DND-41 (cell line): ENCODE results near the gene TMEM91.

Experiments
- ATAC-seq: fragments of 200-7000 bp; cut with Tn5 transposase; 3 replicates; pipeline ENCODE4 v1.9.1; 2021; ENCODE audit warnings: low read depth; ENCODE audit not compliant: insufficient read depth
- DNase-seq: peaks from one replicate; pipeline ENCODE4 v3.0.0-alpha.2; 2020
- H2AFZ ChIP-seq: 2 replicates; pipeline ENCODE4 v1.6.0; 2012; ENCODE audit warnings: low read depth, low read length
- H3K27ac ChIP-seq: 2 replicates; pipeline ENCODE4 v1.5.1; 2012; ENCODE audit warnings: low read length, inconsistent platforms
- H3K27me3 ChIP-seq: fragments of 200-600 bp; sonication (generic); 2 replicates; pipeline ENCODE4 v1.6.0; 2012; ENCODE audit warnings: low read length, mild to moderate bottlenecking, inconsistent platforms; ENCODE audit not compliant: insufficient read depth, poor library complexity
- H3K36me3 ChIP-seq: 2 replicates; pipeline ENCODE4 v1.5.1; 2012; ENCODE audit warnings: low read length, inconsistent platforms; ENCODE audit not compliant: insufficient read depth
- H3K4me1 ChIP-seq: 2 replicates; pipeline ENCODE4 v1.5.1; 2012; ENCODE audit warnings: mild to moderate bottlenecking, low read length; ENCODE audit not compliant: insufficient read depth
- H3K4me2 ChIP-seq: 2 replicates; pipeline ENCODE4 v1.6.0; 2012; ENCODE audit warnings: mild to moderate bottlenecking, moderate library complexity, low read length, inconsistent platforms; ENCODE audit not compliant: insufficient read depth
- H3K4me3 ChIP-seq, 2 experiments: fragments of 200-600 bp in 1 of 2; shearing (Covaris generic) in 1 of 2; 2 replicates each; pipeline ENCODE4 v1.5.1; 2012 to 2016; ENCODE audit warnings: inconsistent platforms in 2 of 2, low read length in 2 of 2, mild to moderate bottlenecking in 2 of 2, low read depth in 1 of 2, moderate library complexity in 1 of 2
- H3K79me2 ChIP-seq: 2 replicates; pipeline ENCODE4 v1.6.0; 2012; ENCODE audit warnings: low read length, inconsistent platforms; ENCODE audit not compliant: insufficient read depth
- H3K9ac ChIP-seq: 2 replicates; pipeline ENCODE4 v1.6.0; 2012; ENCODE audit warnings: low read depth, mild to moderate bottlenecking, inconsistent platforms, low read length, moderate library complexity
- H3K9me3 ChIP-seq: 2 replicates; pipeline ENCODE4 v1.5.1; 2012; ENCODE audit warnings: low read length, moderate library complexity, mild to moderate bottlenecking, inconsistent platforms; ENCODE audit not compliant: insufficient read depth, severe bottlenecking
- H4K20me1 ChIP-seq: 2 replicates; pipeline ENCODE4 v1.6.0; 2012; ENCODE audit warnings: low read length; ENCODE audit not compliant: insufficient read depth
- EZH2 ChIP-seq: IDR thresholded peaks from 3 replicates; pipeline ENCODE4 v1.6.1; 2012; ENCODE audit warnings: borderline replicate concordance, low read depth, mild to moderate bottlenecking, moderate library complexity, low read length, inconsistent platforms; ENCODE audit not compliant: severe bottlenecking
- TF ChIP-seq, protein P1 (sequence below): IDR thresholded peaks from 2 replicates; pipeline ENCODE4 v1.5.1; 2012; ENCODE audit warnings: borderline replicate concordance, low read length, moderate library complexity, mild to moderate bottlenecking; ENCODE audit not compliant: poor library complexity, severe bottlenecking; ENCODE audit errors: extremely low read depth

Gene TMEM91

DNA sequence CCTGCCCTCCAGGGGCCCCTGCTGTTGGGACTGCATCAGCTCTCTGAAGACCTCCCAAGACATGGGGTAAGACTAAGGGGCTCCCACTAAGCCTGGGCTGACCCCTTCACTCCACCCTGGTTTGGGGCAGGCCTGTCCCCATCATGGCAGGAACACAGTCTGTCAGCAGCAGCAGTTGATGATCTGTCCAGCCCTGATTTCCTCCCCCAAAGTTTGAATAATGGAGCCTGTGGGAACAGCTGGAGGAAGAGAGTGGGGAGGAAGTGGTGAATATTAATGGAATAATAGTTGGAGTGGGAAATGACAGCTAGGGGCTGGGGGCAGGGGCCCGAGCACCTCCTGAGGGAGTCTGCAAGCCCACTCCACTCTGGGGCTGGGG is 52.1 kb downstream of the TMEM91 start:
- H3K79me2 ChIP-seq, result no peaks in the 10 kb centered on the region
- H3K4me3 ChIP-seq, result no peak overlapping the region
- H3K4me2 ChIP-seq, result no peak overlapping the region
- no peak overlapping the region for H3K27ac ChIP-seq
- TF ChIP-seq EZH2, result no peak
- TF ChIP-seq, protein P1, sequence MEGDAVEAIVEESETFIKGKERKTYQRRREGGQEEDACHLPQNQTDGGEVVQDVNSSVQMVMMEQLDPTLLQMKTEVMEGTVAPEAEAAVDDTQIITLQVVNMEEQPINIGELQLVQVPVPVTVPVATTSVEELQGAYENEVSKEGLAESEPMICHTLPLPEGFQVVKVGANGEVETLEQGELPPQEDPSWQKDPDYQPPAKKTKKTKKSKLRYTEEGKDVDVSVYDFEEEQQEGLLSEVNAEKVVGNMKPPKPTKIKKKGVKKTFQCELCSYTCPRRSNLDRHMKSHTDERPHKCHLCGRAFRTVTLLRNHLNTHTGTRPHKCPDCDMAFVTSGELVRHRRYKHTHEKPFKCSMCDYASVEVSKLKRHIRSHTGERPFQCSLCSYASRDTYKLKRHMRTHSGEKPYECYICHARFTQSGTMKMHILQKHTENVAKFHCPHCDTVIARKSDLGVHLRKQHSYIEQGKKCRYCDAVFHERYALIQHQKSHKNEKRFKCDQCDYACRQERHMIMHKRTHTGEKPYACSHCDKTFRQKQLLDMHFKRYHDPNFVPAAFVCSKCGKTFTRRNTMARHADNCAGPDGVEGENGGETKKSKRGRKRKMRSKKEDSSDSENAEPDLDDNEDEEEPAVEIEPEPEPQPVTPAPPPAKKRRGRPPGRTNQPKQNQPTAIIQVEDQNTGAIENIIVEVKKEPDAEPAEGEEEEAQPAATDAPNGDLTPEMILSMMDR, result no peak
- DNase-seq (no peak), ATAC-seq (no peak)
- peaks cover 4% of the 10 kb centered on the region; the same call in 1 of the 2 replicates for H4K20me1 ChIP-seq
- H3K27me3 ChIP-seq, result no peaks in the 10 kb centered on the region
- H3K4me1 ChIP-seq, result no peaks in the 10 kb centered on the region
- peaks cover 53% of the 10 kb centered on the region for H3K36me3 ChIP-seq
- H2AFZ ChIP-seq, result no peak overlapping the region
- no peaks in the 10 kb centered on the region for H3K9me3 ChIP-seq
- no peak overlapping the region for H3K9ac ChIP-seq

DNA sequence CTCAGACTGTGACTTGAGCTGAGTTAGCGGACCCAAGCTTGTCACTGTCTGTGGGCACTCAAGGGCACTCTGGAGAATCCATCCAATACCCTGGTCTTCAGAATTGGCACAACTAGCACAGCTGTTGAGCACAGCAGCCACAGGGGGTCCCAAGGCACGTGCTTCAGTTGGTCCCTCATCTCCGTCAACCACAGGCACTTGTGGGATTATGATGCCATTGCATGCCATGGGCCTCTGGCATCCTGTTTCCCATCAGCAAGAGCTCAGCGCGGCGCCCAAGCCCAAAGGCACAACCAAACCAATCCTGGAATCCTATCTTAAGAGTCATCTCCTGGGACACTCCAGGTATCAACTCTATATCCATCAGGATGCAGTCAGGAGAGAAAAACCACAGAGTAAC is 54.6 kb downstream of the TMEM91 start:
- no peaks in the 10 kb centered on the region for H3K4me1 ChIP-seq
- no peak for DNase-seq

DNA sequence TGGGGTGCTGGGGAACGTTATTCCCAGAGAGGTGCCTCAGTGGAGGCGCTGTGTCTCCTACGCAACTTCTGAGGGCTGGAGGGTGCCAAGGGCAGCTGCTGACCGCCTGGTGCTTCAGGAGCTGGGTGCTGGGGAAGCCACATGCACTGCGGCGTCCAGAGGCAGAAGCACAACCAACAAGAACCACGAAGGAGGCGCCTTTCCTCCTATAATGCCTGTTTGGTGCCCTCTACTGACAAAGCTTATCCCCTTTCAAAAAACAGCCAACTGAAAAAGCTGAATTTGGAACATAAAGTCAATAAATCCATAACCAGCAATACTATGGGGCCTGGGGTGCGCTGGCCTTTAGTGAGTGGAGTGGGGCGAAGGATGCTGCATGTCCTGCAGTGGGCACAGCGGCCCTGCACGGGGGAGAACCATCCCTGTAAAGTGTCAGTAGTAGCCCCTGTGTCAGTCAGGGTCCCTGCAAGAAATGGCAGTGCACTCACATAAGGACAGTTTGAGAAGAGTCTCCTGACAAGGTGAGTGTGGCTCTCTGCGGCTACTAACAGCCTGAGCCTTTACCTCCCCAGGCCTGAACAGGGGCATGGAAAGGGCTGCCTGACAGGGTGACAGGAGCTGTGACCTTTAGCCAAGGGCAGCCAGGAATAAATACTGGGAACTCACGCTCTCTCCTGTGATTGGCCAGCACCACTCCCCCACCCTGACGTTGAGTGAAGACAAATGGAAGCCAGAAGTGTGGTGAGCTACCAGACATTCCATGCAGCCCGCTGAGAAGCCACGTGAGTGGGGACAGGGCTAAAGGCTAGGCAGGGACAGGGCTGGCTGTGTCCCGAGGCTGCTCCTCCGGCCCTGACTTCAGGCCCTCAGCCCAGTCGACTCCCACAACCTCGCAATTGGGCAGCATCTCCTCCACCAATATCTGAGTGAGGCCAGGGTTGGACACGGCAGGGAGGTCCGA is 55.4 kb downstream of the TMEM91 start:
- H4K20me1 ChIP-seq, result no peaks in the 10 kb centered on the region
- H3K9ac ChIP-seq, result no peak overlapping the region
- H3K4me1 ChIP-seq, result no peaks in the 10 kb centered on the region
- no peak overlapping the region for H2AFZ ChIP-seq
- no peak overlapping the region for H3K4me2 ChIP-seq
- ATAC-seq (no peak), DNase-seq (no peak)
- H3K27me3 ChIP-seq, result no peaks in the 10 kb centered on the region
- H3K79me2 ChIP-seq, result no peaks in the 10 kb centered on the region
- H3K9me3 ChIP-seq, result no peaks in the 10 kb centered on the region
- no peak overlapping the region for H3K27ac ChIP-seq
- peaks cover 37% of the 10 kb centered on the region for H3K36me3 ChIP-seq
- TF ChIP-seq EZH2, result no peak
- TF ChIP-seq, protein P1, result peak; percentile 38
- H3K4me3 ChIP-seq, result no peak overlapping the region

More for the DNA sequence above, 54.6 kb downstream of the TMEM91 start:
- H3K4me2 ChIP-seq, result no peak overlapping the region
- H3K27me3 ChIP-seq, result no peaks in the 10 kb centered on the region
- peaks cover 34% of the 10 kb centered on the region for H3K36me3 ChIP-seq
- no peaks in the 10 kb centered on the region for H4K20me1 ChIP-seq
- H3K27ac ChIP-seq, result no peak overlapping the region
- H2AFZ ChIP-seq, result no peak overlapping the region
- H3K9me3 ChIP-seq, result no peaks in the 10 kb centered on the region
- H3K4me3 ChIP-seq, result no peak overlapping the region
- no peak for TF ChIP-seq EZH2
- TF ChIP-seq, protein P1, result no peak
- no peak overlapping the region for H3K9ac ChIP-seq
- no peaks in the 10 kb centered on the region for H3K79me2 ChIP-seq
- no peak for ATAC-seq
